ENCODE measurements around the gene NRL.
A peak's percentile ranks its signal among the peaks of the same experiment; 100 is the strongest.

The NRL gene

DNA sequence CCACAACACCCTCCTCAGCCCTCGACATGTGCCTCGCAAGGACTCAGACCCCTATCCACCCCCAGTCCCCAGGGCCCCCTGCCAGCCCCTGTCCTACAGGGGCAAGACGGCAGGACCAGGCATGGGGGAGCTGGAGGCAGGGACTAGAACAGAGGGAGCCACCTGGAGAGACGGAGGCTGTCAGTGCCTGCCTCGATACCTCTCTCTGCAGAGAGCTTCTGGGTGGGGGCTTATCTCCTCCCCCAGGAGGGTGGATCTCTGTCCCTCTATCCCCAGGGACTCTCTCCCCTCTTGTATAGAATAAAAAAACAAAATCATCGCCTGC lies 45.4 kb downstream of the NRL start:
- Histone ChIP-seq H3K9ac (no peak overlapping the region), H3K4me3 (no peak overlapping the region), H3K36me3 (no peaks in the 10 kb centered on the region), H4K20me1 (no peaks in the 10 kb centered on the region), H3K27me3 (no peaks in the 10 kb centered on the region), H3K9me3 (no peaks in the 10 kb centered on the region), H3K4me1 (peaks cover 32% of the 10 kb centered on the region), H3K27ac (no peak overlapping the region), H3K4me2 (no peak overlapping the region; the same call in 1 of the 2 replicates)
- TF ChIP-seq Cebpa-rat (IDR thresholded peaks at IDR 0.05), result no peak

DNA sequence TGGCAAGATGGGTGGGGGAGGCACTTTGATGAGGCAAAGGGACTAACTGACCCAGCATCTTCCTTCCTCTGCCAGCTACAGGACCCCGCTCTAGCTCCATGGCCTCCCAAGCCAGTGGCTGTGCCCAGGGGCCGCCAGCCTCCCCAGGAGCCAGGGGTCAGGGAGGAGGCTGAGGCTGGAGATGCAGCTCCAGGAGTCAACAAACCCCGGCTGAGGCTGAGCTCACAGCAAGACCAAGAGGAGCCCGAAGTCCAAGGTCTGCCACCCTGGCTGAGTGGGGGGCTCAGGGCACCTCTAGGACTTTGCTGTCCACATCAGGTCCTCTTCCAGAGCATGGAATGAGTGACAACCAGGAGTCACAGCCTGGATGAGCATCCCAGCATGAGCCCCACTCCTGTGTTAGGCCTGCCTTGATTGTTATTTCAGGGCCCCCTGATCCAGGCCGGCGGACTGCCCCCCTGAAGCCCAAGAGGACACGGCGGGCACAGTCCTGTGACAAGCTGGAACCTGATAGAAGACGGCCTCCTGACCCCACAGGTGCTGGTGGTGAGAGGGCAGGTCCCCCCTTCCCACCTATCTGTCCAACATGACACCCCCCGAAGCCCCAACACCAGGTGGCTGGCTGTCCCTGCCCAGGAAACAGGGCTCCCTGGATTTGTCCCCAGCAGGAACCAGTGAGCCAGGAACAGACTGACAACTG lies 45.9 kb downstream of the NRL start:
- Histone ChIP-seq H3K4me2 (peak overlapping the region; percentile 30; the same call in 1 of the 2 replicates), H3K36me3 (no peaks in the 10 kb centered on the region), H3K9me3 (no peaks in the 10 kb centered on the region), H3K4me1 (peaks cover 32% of the 10 kb centered on the region), H4K20me1 (no peaks in the 10 kb centered on the region), H3K27me3 (no peaks in the 10 kb centered on the region), H3K27ac (0 out of 2 replicates have a peak overlapping the region, but pooled peaks have one; percentile 4), H3K9ac (no peak overlapping the region), H3K4me3 (no peak overlapping the region)
- TF ChIP-seq Cebpa-rat (IDR thresholded peaks at IDR 0.05), result no peak

DNA sequence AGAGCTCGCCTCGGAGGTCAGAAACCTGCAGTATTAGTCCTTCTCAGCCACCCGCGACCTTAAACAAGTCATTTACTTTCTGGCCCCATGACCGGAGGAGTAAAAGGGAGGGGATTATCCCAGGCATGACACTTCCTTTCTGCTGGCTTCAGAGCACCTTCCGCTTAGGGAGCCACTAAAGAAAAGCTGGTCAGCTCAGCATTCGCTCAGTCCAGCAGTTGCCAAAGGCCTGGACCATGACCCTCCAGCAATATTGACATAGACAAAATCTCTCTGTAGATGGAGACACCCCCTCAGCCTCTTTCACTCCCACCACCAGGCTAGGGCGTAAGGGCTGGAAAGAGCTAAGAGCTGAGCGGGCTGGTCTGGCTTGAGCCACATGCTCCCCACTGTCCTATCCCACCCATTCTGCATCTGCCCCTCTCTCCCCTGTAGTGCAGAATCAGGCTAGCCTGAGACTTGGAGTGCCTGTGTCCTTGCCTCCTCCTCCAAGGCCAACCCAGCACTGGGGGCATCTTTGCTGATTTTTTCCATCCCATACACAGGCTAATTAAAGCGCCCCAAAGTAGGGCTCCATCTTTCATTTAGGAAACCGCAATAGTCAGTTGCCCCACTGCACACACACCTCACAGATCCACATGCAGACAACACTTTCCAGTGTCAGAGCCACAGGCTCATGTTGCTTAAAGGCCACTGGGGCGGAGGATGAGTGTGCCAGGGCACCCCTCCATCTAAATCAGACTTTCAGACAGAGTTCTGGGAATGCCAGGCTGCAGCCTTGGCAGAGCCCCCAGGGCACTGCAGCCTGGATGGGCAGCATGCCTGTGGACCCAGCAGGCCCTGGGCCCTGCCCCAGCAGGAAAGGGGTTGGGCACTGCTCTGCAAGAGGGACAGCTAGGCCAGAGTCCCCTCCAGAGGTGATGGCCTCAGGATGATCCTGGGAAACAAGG lies 47.3 kb downstream of the NRL start:
- Histone ChIP-seq H3K4me2 (no peak overlapping the region), H3K4me1 (peaks cover 25% of the 10 kb centered on the region), H3K27me3 (no peaks in the 10 kb centered on the region), H4K20me1 (no peaks in the 10 kb centered on the region), H3K27ac (no peak overlapping the region), H3K9ac (no peak overlapping the region), H3K36me3 (no peaks in the 10 kb centered on the region), H3K9me3 (no peaks in the 10 kb centered on the region), H3K4me3 (no peak overlapping the region)
- TF ChIP-seq Cebpa-rat (IDR thresholded peaks at IDR 0.05), result no peak

DNA sequence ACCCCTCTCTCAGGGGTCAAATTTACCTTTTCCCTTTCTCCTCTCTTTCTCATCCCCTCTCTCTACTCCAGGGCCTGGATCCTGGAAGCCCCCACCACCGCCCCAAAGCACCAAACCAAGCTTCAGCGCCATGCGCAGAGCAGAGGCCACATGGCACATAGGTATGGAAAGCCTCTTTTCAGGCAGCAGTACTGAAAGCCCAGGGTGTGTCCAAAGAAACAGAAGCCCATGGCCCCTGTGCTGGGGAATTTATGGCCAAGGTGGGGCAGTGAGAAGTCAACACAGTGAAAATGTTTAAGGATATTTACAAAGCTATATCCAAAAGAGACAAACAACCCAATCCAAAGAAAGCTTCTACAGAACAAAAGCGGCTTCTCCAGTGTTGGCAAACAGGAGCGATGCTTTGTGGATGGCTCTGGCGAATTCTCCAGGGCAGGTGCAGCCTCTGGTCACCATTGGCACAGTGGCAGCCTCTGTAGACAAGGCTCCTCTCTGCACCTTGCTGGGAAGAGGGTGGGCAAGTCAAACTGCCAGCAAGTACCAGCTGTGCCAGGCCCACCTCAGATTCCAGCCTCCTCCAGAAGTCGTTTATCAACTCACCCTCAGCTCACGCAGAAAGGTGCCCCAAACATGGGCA lies 48.1 kb downstream of the NRL start:
- TF ChIP-seq Cebpa-rat (IDR thresholded peaks at IDR 0.05), result no peak
- Histone ChIP-seq H3K9ac (no peak overlapping the region), H3K27ac (no peak overlapping the region), H3K36me3 (no peaks in the 10 kb centered on the region), H3K4me3 (no peak overlapping the region), H3K27me3 (no peaks in the 10 kb centered on the region), H3K4me1 (peaks cover 23% of the 10 kb centered on the region), H3K9me3 (no peaks in the 10 kb centered on the region), H3K4me2 (no peak overlapping the region), H4K20me1 (no peaks in the 10 kb centered on the region)

DNA sequence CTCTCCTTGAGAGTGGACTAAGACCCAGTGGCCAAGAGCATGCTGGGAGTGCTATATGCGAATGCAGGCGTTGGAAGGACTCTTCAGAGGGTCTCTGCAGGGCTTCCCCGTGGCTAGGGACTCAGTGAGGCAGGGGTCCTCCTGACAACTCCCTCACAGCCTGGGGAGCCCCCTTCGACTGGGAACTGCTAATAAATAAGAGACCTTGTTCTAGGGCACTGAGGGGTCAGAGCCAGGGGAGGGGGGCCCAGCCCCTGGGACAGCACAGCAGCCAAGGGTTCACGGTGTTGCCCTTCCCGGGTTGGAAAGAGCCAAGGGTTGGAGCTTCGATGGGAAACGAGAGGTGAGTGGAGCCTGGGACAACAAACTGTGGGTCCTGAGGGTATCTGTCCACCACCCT lies 49.3 kb downstream of the NRL start:
- no peak for TF ChIP-seq Cebpa-rat (IDR thresholded peaks at IDR 0.05)
- no peaks in the 10 kb centered on the region for H3K9me3 ChIP-seq

DNA sequence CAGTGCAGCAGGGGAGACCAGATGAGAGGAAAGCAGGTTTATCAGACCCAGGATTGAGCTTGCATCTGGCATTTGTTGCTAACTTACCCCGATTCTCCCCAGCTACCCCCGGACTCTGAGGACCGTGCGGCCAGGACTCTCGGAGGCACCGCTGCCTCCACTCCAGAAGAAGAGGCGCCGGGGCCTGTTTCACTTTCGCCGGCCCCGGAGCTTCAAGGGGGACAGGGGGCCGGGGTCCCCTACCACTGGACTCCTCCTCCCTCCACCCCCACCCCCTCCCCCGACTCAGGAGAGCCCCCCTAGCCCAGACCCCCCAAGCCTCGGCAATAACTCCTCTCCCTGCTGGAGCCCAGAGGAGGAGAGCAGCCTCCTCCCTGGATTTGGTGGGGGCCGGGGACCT lies 49.9 kb downstream of the NRL start:
- Histone ChIP-seq H3K4me1 (peaks cover 23% of the 10 kb centered on the region), H3K9me3 (no peaks in the 10 kb centered on the region), H3K36me3 (no peaks in the 10 kb centered on the region), H3K9ac (no peak overlapping the region), H3K27me3 (no peaks in the 10 kb centered on the region), H3K27ac (no peak overlapping the region), H3K4me2 (no peak overlapping the region), H3K4me3 (no peak overlapping the region), H4K20me1 (no peaks in the 10 kb centered on the region)
- TF ChIP-seq Cebpa-rat (IDR thresholded peaks at IDR 0.05), result no peak

More for the DNA sequence above, 49.3 kb downstream of the NRL start:
- no peak overlapping the region for H3K4me3 ChIP-seq
- no peaks in the 10 kb centered on the region for H3K36me3 ChIP-seq
- no peaks in the 10 kb centered on the region for H4K20me1 ChIP-seq
- H3K27ac ChIP-seq, result no peak overlapping the region
- H3K27me3 ChIP-seq, result no peaks in the 10 kb centered on the region
- peaks cover 23% of the 10 kb centered on the region for H3K4me1 ChIP-seq
- no peak overlapping the region for H3K4me2 ChIP-seq
- H3K9ac ChIP-seq, result no peak overlapping the region

DNA sequence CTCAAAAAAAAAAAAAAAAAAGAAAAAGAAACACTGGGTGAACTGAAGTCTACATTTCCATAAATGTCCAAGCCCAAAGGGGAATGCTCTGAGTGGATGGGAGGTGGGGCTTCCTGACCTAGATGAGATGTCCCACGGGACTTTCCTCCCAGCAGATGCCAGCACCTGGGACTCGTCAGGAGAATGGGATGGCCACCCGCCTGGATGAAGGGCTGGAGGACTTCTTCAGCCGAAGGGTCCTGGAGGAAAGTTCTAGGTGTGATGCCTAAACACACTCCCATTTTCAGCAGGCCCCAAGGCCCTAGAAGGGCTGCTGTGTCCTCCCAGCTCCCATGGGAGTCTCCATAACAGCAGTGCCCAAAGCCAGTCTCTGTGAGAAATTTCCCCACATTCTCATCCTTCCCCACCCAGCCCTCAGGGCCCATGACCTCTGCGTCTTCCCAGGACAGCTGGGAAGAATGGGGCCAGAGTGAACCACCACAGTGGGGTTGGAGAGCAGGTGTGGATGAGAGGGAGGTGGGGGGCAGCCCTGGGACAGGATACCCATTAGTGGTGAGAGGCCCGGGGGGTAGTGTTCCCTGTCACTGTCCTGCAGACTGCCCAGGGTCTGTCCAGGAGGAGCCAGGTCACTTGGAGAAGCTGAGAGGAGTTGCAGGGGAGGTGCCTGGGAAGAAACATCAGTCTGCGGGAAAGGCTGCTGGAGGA lies 50.5 kb downstream of the NRL start:
- no peak overlapping the region for H3K9ac ChIP-seq
- TF ChIP-seq Cebpa-rat (IDR thresholded peaks at IDR 0.05), result no peak
- no peaks in the 10 kb centered on the region for H3K36me3 ChIP-seq
- no peaks in the 10 kb centered on the region for H3K27me3 ChIP-seq
- H3K4me2 ChIP-seq, result 0 out of 2 replicates have a peak overlapping the region, but pooled peaks have one; percentile 14
- H3K9me3 ChIP-seq, result no peaks in the 10 kb centered on the region
- no peaks in the 10 kb centered on the region for H4K20me1 ChIP-seq
- H3K27ac ChIP-seq, result no peak overlapping the region
- peaks cover 17% of the 10 kb centered on the region for H3K4me1 ChIP-seq
- H3K4me3 ChIP-seq, result no peak overlapping the region

DNA sequence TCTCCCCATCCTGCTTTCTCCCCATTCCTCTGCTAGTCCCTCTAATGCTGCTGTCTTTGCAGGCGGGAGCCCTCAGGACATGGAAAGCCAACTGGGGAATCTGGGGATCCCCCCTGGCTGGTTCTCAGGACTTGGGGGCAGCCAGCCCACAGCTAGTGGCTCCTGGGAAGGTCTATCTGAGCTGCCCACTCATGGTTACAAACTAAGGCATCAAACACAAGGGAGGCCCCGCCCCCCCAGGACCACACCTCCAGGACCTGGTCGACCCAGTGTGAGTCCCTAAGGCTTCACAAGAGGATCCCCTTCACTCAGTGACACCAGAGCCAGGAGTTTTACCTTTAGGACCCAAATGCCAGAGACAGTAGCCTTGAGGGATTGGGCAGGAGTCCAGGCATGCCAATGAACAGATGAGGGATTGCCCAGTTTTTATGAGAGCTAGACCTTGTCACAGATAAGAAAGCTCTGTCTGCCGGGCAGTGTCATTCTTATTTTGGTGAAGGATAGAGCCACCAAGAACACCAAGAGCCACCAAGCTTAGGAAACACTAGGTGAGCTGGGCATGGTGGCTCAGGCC lies 51.4 kb downstream of the NRL start:
- Histone ChIP-seq H3K36me3 (no peaks in the 10 kb centered on the region), H3K27ac (no peak overlapping the region), H3K27me3 (no peaks in the 10 kb centered on the region), H3K4me3 (no peak overlapping the region), H3K9me3 (no peaks in the 10 kb centered on the region), H3K4me2 (no peak overlapping the region), H4K20me1 (no peaks in the 10 kb centered on the region), H3K9ac (no peak overlapping the region), H3K4me1 (peaks cover 8% of the 10 kb centered on the region)
- TF ChIP-seq Cebpa-rat (IDR thresholded peaks at IDR 0.05), result no peak

All from BLaER1 (cell line).